HG02610 (cell line): ENCODE results near the gene KMT2C.

ENCODE experiments used
- ATAC-seq: cut with Tn5 transposase; IDR thresholded peaks from one replicate; pipeline ENCODE4 v1.9.1; 2021; ENCODE audit warnings: mild to moderate bottlenecking, moderate library complexity; ENCODE audit not compliant: unreplicated experiment

Gene KMT2C

DNA sequence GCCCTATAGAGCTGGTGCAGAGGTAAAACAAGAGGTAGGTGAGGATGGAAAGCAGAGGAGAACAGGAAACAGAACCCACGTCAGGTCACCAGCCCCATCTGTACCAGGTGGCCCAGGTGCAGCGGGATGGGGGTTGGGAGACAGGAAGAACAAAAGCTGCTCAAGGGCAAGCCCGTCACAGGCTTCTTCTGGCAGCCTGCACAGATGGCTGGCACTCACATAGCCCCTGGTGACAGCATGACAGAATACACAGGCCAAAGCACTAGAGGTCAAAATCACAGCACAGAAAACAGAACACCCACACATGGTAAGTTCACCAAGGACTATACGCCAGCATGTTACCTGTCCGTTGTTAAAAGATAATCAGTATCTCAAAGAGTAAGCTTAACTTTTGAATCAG lies 283.5 kb downstream of the KMT2C start:
- no peak for ATAC-seq

- no peak for ATAC-seq
Measured at GRCh38 chr7:152149363-152149762, 286.4 kb downstream of the KMT2C start.

DNA sequence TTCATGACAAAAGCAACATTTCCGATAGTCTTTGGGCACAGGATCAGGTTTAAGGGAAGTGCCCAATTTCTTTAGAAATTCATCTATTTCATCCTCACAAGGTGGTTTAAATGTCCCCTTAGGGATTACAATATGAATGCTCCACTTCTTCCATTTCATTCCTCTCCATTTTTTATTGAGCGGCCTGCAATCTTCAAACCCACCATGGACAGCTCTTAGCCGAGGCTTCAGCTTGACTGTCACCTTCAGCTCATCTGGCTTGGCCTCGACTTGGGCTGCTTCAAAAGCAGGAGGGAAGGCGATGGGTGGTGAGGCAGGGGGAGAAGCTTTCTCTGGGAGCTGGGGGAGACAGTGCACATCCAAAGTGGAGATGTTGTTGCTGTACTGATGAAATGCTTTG lies 287.1 kb downstream of the KMT2C start:
- no peak for ATAC-seq

- no peak for ATAC-seq
Measured at GRCh38 chr7:152145853-152146466, 289.8 kb downstream of the KMT2C start.

DNA sequence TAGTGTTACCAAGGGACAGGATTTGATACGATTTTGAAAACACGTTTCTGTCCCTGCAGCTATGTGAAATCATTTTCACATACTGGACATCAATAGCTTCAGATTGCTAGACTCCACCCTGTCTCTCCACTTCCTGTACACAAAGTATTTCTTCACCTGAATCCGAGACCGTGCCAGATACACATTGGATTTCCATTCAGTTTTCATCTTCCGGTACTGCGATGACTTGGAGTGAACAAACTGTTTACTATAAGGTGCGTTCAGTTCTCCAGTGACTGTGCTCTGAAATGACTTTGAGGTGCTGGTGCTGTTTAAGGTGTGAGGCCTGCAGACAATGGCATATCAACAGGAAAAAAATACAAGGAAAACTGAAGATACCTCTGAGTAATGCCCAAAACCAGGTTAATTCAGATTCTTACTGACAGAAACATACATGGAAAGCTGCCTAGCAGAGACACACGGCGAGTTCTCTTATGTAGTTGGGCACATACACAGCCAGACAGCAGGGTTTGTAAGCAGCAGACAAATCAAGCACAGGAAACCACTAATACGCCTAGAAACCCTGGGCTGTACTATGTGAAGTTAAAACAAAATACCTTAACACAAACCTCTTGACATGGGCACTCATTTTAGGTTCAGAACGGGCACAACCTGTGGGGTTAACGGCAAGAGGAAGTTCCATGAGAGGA lies 291.1 kb downstream of the KMT2C start:
- ATAC-seq: no peak

DNA sequence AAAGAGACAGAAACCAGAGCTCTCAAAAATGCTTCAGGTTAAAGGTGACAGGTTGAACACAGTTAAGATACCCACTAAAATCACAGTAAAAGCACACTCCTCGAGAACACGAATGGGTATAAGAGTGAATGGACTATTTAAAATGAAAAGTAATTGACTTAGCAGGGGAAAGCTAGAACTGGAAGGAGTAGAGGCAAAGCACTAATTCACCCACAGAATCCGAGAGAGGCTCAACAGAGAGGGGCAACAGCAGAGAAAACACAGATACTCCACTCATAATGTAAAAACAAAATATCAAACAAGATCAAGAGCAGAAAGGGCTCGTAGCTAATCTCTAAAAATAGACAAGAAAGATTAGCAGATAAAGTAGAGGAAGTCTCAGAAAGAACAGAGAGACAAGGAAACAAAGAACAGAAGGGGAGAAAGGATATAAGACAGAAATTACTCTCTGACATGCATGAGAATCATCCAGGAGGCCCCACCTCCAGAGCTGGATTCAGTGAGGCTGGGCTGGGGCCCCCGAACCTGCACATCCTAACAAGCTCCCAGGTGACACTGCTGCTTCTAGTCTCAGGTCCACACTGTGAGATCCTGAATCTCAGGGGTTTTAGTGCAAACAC lies 292.7 kb downstream of the KMT2C start:
- no peak for ATAC-seq

- no peak for ATAC-seq
Measured at GRCh38 chr7:152140560-152140959, 295.2 kb downstream of the KMT2C start.

GRCh38 chr7:152140067-152140466 lies 295.7 kb downstream of the KMT2C start:
- ATAC-seq: no peak

DNA sequence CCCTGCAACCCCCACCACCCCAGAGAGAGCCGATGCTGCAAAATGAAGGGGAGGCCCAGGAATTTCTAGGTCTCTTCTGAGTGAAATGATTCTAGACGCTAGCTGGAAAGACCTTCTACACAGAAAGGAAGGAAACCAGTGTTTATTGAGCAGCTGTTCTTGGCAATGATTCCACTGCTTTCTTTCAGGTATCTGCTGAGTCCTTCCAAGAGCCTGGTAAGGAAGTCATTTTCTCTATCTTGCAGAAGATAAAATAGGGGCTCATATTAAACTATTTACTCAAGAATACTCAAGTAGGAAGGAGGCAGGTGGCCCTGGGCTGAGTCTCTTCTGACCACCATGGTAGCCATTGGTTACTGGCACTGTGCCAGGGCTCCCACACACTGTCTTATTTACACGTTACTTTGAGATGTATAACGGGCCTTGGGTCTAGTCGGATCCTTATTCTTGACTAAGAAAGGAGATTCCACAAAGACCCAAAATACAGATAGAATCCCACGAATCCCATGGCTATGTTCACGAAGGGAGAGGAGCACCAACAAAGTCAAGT lies 298.3 kb downstream of the KMT2C start:
- no peak for ATAC-seq

DNA sequence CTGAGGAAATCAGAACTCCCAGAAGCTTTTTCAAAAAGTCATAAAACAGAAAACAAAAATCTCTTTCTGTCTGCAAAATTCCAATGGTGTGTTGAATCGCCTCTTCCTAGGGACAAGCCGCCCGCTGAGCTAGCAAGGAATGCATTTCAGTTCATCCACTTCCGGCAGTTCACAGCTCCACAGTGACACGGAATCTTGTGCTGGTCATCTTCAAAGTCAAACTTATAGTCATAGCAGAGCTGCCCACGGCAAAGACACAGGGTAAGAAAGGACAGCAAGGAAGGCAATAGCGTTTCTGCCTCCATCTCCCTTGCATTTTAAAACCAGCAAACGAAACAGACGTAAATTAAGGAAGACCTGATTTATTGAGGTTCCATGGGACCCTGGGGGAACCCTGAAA lies 299.1 kb downstream of the KMT2C start:
- ATAC-seq: no peak

DNA sequence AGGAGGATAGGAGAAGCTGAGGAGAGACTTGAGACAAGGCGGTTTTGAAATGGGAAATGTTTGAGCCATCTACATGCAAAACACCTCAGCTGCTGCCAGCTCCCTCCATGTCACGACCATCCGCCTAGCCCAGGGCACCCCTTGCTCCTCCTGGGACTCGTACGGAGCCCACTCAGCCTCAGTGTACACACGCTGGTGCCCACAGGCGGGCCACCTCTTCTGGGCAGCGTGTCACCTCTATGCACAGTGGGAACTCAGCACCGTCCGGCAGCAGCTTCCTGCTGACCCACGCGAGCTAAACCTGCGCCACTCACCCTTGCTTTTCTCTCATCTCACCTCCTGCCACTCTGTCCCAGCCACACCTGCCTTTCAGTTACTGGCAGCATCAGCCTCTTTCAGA lies 302.0 kb downstream of the KMT2C start:
- ATAC-seq: no peak

- no peak for ATAC-seq
Measured at GRCh38 chr7:152132812-152133211, 303.0 kb downstream of the KMT2C start.

GRCh38 chr7:152131981-152132494 lies 303.8 kb downstream of the KMT2C start:
- no peak for ATAC-seq

DNA sequence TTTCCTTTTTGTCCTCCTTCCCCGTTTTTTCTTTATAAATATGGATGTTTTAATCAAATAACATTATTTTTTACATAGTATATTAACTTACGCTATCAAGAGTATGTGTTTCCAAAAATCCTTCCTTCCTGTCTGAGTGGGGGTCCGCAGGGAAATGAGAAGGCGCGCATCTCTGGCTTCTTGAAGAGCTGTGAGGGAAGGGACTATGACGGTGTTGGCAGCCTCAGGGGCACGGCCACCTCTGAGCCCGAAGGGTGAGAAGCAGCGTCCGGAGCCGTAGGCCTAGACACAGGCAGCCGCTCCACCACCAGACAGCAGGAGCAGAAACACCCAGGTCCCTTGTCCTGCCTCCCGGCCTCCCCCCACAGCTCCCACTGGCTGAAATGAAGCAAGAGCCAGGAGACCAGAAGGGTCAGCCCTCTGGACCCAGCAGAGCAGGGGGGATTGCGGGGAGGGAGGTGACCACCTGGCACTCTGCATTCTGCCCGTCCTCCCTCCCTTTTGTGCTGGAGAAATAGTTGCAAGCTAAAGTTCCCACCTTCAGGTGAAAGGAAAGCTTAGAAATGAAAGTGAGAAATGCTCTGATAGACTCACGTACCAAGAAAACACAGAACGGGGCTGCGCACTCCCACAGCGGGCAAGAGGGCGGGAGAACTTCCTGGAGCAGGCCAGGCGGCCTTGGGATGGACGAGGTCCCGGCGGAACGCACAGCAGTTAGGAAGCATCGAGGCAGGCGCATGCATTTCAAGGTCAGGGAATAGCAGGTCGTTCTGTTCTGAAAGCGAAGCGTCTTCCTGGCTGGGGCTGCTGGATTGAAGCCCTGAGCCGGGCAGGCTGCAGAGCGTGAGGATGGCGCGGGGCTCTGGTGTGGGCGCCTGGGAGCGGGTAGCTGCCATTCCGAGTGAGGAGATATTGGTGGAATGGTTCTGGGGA lies 304.9 kb downstream of the KMT2C start:
- no peak for ATAC-seq

- ATAC-seq: no peak
Measured at GRCh38 chr7:152129682-152130081, 306.1 kb downstream of the KMT2C start.

DNA sequence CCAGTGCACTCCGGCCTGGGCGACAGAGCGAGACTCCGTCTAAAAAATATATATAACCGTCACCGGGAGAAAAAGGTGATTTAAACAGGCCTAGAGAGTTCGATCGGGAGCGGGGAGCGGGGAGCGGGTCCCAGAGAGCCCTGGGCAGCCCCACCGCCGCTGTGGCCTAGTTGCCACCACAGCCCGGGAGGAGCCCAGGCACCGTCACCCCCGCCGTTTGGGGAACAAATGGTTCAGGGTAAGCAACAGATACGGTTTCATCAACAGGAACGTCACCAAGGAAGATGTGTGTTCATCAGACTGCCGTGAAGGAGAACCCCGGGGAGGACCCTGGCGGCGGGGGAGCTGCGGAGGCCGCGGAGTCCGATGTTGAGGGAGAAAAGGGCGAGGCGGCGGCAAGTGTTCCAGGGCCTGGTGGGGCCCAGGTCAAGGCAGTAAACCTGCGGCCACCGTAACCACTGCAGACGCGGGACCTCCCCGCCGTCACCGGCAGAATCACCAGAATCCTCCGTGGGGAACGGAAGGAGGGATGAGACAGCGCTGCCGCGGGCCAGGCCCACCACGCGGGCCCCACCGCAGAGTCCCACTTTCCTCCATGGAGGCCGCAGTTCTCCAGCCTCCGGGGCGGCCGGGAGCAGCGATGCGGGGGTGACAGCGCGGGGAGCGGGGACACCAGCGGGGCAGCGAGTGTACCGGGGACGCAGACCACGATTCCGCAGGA lies 306.9 kb downstream of the KMT2C start:
- no peak for ATAC-seq

- ATAC-seq: no peak
Measured at GRCh38 chr7:152128252-152128651, 307.6 kb downstream of the KMT2C start.

- ATAC-seq: no peak
Measured at GRCh38 chr7:152127229-152127628, 308.6 kb downstream of the KMT2C start.

- ATAC-seq: no peak
Measured at GRCh38 chr7:152126741-152127140, 309.1 kb downstream of the KMT2C start.

- no peak for ATAC-seq
Measured at GRCh38 chr7:152122540-152122939, 313.3 kb downstream of the KMT2C start.
